Measurements from ENCODE around the gene P2RY2.

DNA sequence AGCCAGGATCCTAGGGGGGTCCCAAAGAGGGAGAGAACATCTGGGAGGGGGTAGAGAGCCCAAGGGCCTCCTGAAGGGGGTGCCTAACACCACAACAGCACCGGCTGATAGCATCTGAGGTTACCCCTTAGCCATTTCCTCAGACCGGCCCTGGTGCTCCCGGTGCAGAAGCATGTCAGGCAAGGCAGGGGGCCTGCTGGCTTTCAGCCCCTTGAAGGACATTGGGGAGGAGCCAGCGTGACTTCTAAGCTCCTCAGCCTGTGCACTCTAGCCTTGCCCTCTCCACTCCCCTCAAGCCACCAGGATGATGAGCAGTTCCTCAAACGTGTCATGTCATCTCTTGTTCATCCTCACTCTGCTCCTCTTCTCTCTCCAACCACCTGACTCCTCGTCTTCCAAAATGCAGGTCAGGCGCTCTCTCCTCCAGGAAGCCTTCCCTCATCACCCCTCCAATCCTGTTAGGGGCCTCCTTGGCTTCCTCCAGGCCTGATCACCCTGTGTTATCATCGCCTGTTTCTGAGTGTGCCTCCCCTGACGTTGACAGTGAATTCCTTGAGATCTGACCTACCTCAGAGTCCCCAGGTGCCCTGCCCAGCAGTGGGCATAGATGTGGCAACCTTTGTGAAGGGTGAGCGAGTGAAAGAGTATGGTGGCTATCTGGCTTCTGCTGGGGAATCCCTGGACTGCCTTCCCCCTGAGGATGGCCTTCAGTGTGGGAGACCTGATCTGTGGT lies 6.1 kb downstream of the P2RY2 start:
- TF ChIP-seq EZH2 (IDR thresholded peaks at IDR 0.05; ENCODE audit: low read depth) (no peak), CTCF (conservative IDR thresholded peaks at IDR 0.05) (no peak)

Data from PC-9 (cell line).